Measurements from ENCODE around the gene NMRK2.

NMRK2 gene

DNA sequence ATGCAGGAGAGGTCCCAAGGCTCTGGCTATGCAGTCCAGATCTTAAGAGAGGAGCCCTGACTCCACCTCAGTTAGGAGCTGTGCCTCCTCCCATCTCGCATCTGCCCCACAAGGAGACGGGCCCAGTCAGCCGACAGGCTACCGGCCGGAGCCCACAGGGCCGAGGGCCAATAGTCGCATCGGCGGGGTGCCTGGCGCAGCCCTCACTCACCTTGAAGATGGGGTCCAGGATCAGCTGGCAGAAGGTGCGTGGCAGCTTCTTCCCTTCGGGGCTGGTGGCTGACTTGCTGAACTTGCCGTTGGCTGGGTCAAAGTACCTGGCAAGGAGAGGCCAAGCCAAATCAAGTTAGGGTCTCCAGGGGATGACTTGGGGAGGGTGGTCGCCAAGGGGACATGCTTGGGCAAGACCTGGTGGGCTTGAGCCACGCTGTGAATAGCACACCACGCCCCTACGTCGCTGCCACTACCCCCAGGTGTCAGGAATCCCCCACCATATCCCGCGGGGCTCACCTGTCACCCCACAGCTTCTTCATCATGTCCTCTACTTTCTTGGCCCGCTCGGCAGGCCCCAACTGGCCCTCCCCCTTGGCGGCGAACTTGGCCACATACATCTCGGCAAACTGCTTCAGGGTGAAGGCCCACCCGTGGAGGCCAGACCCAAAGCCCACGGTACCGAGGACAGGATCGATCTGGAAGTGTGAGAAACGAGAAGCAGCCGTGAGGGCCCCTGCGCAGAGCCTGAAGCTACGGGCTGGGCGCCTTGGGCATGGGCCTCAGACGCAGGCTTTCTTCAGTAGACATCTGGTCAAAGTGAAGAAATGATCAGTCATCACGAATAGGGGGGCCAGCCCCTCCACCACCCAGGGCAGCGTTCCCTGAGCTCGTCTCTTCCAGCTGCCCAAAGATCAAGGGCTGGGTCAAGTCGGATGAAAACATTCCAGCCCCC lies 49.1 kb downstream of the NMRK2 start:
- DNase-seq = peak; percentile 25 to 28

DNA sequence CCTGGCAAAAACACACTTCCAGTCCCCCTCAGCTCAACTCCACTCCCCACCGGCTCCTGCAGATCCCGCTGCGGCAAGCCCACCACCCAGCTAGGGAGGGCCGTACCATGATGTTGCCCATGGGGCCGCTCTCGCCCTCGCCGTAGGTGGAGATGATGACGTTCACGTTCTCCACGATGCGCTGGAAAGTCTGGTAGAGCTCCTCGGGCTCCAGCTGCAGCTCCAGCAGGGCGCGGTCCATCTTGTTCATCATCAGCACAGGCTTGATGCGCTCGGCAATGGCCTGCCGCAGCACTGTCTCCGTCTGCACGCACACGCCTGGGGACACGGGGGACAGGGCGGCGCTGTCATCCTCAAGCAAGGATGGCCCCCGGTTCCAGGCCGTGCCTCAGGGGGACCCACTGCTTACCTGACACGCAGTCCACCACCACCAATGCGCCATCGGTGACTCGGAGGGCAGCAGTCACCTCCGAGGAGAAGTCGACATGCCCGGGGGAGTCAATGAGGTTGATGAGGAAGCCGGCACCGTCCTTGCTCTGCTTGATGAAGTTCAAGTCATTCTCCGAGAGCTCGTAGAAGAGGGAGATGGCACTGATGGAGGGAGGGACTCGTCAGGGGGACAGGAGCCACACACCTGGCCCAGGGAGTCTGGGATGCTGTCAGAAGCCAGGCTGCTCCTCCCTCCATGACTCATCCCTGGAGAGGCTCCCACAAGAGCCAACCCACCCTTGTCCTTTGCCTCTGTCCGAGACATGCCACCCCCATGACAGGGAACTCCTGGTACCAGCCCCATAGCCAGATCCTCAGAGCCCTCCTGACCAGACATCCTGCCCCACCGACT lies 50.1 kb downstream of the NMRK2 start:
- DNase-seq = peak; percentile 37 to 46

DNA sequence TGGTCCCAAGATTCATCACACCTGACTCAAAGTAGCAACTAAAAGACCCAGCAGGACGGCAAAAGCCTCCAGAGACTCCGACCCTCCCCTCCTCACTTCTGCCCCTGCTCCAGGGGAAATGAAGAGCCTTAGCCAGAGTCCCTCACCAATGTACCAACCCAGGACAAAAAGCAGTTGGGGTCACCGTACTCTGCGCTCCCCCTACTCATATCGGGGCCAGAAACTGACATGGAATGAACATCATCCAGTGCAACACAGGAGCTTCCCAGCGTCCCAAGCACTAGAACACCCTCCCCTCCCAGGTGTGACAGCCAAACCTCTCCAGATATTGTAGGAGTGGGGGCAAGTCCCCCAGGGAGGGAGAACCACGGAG lies 50.7 kb downstream of the NMRK2 start:
- DNase-seq = no peak

DNA sequence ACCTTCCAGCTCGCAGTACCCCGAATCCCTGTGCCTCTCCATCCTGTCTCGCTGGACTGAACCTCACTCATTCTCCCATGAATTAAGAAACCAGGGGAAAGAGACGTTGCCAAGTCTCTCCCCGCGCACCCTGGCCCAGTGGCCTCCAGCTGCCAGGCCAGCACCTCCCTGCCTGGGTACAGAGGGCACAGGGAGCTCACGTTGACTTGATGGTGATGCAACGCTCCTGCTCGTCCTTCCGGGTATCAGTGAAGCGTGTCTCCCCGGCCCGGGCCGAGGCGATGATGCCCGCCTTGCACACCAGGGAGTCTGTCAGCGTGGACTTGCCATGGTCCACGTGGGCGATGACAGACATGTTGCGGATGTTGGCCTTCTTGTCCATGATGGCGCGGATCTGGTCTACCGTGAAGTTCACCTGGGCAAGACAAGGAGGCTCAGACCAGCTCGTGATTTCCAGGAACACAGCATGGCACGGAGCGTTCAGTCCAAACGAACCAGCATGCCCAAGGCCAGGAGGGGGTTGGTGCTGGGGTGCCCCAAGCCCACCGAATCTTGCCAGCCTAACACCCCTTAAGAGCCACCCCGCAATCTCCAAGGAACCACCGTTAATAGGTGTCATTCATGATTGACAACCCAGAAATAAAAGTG lies 51.2 kb downstream of the NMRK2 start:
- DNase-seq = peak; percentile 49 to 58

DNA sequence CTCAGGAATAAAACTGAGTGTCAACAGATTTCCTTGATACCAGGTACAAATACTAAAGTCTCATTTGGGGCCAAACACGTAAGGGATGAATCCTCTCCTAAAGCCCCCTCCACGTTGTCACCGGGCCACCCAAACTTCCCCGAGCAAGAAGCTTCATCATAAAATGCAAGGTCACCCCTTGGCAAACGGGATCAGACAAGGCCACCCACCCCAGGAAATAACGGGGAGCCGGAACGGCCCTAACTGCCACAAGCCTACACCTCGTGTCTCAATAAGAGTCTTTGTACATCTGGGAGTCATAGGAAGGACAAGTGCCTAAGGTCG lies 51.7 kb downstream of the NMRK2 start:
- DNase-seq = no peak

DNA sequence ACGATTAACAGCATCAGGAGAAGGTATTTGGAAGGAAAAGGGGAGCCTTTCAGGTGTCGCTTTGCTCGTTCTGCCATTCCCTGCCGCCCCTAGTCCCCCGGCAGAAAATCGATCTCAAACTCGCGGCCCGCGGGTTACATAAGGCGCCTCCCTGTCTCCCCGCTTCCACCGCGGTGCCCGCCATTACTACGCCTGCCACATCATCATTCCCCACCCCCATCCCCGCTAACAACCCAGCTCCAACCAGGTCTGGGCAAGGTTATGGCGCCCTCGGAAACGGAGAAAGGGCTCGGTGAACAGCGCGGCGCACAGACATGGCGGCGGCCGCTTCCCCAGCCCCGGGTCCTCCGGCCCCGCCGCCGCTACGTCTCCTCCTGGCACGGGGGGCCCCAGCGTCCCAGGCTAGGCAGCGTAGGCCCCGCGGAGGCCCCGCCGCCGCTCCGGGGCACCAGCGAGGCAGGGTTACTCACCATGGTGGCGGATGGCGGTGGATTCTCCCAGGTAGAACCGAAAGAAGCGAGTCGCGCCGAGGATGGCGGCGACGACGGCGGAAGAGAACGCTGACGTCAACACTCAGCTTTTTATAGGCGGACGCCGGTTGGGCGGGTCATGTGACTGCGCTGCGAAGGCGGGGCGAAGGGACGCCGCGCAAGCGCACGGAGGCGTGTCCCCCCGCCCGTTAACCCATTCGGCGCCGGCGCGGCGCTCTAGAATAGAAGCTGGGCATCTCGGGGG lies 52.2 kb downstream of the NMRK2 start, which contains the start of gene EEF2:
Gene EEF2 (minus strand): TSS at position 556 of the 735 bp plus-strand sequence. CDS start 83 bp downstream, at position 473.
- peak; percentile 93 for DNase-seq

DNA sequence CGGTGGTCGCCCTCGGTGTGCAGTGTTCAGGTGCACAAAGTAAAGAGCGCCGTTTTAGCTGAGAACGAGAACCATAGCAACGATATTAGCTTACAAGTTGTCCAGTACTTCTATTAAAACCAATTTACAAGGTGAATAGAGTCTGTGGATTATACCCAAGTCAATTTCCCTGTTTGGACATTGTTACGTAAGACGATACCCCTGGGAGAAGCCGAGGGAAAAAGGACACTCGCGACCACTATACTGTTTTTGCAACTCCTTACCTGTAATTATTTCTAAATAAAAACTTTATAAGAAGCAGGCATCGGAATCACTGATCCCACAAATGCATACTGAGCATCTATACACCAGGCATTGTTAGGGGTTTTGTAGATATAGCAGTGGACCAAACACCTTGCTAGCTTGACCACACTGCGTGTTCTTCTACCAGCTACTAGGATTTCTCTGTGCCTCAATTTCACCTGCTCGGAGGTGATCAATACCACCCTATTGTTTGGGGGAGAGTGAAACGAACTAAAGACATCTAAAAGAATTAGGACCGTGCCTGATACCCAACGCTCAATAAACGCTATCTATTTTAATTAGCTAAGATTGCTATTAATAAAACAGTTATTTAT lies 52.9 kb downstream of the NMRK2 start:
- DNase-seq = no peak

DNA sequence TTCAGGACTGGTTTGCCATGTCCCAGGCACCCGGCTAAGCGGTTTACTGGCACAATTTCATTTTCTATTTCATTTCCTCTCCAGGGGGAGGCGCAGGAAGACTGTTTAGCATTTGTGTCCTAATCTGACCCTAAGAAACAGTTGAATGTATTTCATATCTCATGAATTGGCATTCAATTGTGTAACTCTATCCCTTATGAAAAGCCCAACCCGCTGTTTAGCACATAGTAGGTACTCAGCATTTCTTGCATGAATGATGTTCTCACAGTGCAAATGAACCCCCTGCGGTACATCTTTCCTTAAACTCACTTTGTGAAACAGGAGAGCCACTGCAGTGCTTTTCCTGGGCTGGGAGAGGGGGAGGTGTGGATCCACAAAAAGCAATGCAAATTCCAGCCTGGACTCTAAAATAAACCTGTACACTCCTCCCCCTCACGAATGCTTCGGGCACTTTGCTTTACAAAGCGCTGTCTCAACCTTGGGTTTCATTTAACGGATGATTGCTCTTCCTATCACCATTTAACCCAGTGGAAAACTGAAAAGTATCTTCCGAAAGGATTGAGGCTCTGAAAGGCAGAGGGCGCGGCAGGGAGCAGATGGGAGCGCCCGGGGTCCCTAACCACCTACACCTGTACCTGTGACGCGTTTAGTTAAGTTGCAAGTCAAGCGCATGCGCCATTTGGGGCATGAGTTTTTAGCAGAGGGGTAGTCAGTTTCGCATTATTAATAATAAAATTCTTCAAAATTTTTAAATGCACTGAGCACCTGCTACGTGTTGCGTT lies 53.6 kb downstream of the NMRK2 start:
- DNase-seq = peak; percentile 70 to 73

DNA sequence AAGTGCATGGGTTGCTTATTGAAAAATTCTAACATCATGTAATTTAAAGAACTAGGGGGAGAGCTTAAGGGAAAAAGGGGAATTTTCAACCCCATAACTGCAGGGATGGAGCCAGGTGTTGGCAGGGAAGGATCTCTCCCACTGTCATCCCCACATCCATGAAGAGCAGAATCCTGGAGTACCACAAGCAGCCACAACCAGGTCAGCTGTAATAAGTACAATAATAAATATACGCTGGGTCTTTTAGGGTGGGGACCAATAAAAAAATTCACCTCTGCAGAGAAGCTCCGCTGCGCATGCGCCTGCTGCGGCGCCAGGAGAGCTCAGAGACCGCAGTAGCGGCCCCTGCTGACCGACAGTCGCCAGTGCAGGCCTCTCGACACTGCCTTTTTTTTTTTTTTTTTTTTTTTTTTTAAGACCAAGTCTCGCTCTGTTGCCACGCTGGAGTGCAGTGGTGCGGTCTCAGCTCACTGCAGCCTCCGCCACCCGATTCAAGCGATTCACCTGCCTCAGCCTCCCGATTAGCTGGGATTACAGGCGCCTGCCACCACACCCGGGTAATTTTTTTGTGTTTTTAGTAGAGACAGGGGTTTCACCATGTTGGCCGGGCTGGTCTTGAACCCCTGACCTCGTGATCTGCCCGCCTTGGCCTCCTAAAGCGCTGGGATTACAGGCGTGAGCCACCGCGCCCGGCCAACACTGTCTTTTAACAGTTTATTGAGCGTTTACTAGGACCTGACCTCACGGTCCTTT lies 54.9 kb downstream of the NMRK2 start:
- peak; percentile 87 to 92 for DNase-seq

DNA sequence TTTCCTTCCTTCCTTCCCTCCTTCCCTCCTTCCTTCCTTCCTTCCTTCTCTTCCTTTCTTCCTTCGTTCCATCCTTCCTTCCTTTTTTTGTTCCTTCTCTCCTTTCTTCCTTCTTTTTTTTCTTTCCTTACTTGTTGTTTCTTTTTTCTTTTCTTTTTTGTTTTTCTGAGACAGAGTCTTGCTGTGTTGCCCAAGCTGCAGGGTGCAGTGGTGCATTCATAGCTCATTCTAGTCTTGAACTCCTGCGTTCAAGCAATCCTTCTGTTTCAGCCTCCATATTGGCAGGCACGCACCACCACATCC lies 57.9 kb downstream of the NMRK2 start:
- DNase-seq = no peak
